ENCODE results near the gene SFT2D1. TPM values are rescaled to one million over a fixed set of nuclear protein-coding genes. Genes with fewer than 3 reads are reported as not detected.

The SFT2D1 gene
- total RNA-seq, 1 experiment from 2014 or later, result 82.4 TPM

GRCh38 chr6:166310634-166311033 lies 31.7 kb downstream of the SFT2D1 start:
- no peaks in the 10 kb centered on the region for H3K9me3 Mint-ChIP-seq (ENCODE audit: low read depth, unreplicated experiment)
- H3K4me3 Mint-ChIP-seq (ENCODE audit: low read depth, unreplicated experiment), result no peak overlapping the region
- DNase-seq, result no peak
- TF ChIP-seq CTCF (IDR thresholded peaks at IDR 0.05; ENCODE audit: unreplicated experiment), result no peak
- no TSS peak for BruUV-seq (replicated peaks)
- no peaks in the 10 kb centered on the region for H3K4me1 Mint-ChIP-seq (ENCODE audit: low read depth, unreplicated experiment)
- H3K27ac Mint-ChIP-seq (ENCODE audit: unreplicated experiment), result no peak overlapping the region
- intact Hi-C loops (cut with micrococcal nuclease; ENCODE audit: unreplicated experiment), result no loop called here
- peaks cover 26% of the 10 kb centered on the region for H3K27me3 Mint-ChIP-seq (ENCODE audit: unreplicated experiment)
- CTCF ChIA-PET, result interaction anchor here (0.5 kb wide), 1 partner anchor 73 kb away, joined by 3 read pairs; no protein-coding TSS in a partner anchor
- H3K36me3 Mint-ChIP-seq (ENCODE audit: insufficient read depth, unreplicated experiment), result no peaks in the 10 kb centered on the region

DNA sequence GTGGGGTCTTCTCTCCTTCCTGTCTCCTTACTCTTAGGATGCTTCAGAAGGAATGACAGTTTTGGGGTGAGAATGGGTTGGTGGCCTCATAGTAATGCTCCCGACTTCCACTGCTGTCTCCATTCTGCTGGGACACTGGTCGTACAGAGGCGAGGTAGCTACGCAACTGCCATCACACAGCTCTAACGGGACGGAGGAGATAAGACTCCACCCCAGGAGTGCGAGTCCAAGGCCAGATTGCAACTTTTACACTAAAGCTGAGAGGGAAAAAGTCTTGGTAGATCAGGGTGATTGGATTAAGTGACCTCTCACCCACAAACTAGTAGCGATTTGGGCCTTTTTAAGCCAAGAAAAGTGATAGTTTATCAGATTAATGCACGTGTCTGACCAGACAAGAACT lies 32.4 kb downstream of the SFT2D1 start:
- BruUV-seq (replicated peaks), result no TSS peak
- intact Hi-C loops (cut with micrococcal nuclease; ENCODE audit: unreplicated experiment), result no loop called here
- CTCF ChIA-PET, result no interaction called here
- H3K4me1 Mint-ChIP-seq (ENCODE audit: low read depth, unreplicated experiment), result no peaks in the 10 kb centered on the region
- no peak for DNase-seq
- no peak overlapping the region for H3K27ac Mint-ChIP-seq (ENCODE audit: unreplicated experiment)
- peaks cover 33% of the 10 kb centered on the region for H3K27me3 Mint-ChIP-seq (ENCODE audit: unreplicated experiment)
- H3K9me3 Mint-ChIP-seq (ENCODE audit: low read depth, unreplicated experiment), result no peaks in the 10 kb centered on the region
- no peaks in the 10 kb centered on the region for H3K36me3 Mint-ChIP-seq (ENCODE audit: insufficient read depth, unreplicated experiment)
- TF ChIP-seq CTCF (IDR thresholded peaks at IDR 0.05; ENCODE audit: unreplicated experiment), result no peak
- H3K4me3 Mint-ChIP-seq (ENCODE audit: low read depth, unreplicated experiment), result no peak overlapping the region

GRCh38 chr6:166308769-166309589 lies 33.4 kb downstream of the SFT2D1 start:
- DNase-seq, result no peak
- Mint-ChIP-seq H3K27ac (ENCODE audit: unreplicated experiment) (no peak overlapping the region), H3K4me1 (ENCODE audit: low read depth, unreplicated experiment) (no peaks in the 10 kb centered on the region), H3K27me3 (ENCODE audit: unreplicated experiment) (peaks cover 43% of the 10 kb centered on the region), H3K9me3 (ENCODE audit: low read depth, unreplicated experiment) (no peaks in the 10 kb centered on the region), H3K36me3 (ENCODE audit: insufficient read depth, unreplicated experiment) (no peaks in the 10 kb centered on the region), H3K4me3 (ENCODE audit: low read depth, unreplicated experiment) (peak overlapping the region; percentile 34)
- CTCF ChIA-PET, result no interaction called here
- intact Hi-C loops (cut with micrococcal nuclease; ENCODE audit: unreplicated experiment), result no loop called here
- no TSS peak for BruUV-seq (replicated peaks)
- no peak for TF ChIP-seq CTCF (IDR thresholded peaks at IDR 0.05; ENCODE audit: unreplicated experiment)

GRCh38 chr6:166308033-166308768 lies 34.1 kb downstream of the SFT2D1 start, which contains the start of gene PRR18:
TSS of gene PRR18 (minus strand) at chr6:166308392. CDS start at chr6:166308142, 250 bp downstream.
- Mint-ChIP-seq H3K4me1 (ENCODE audit: low read depth, unreplicated experiment) (no peaks in the 10 kb centered on the region), H3K9me3 (ENCODE audit: low read depth, unreplicated experiment) (no peaks in the 10 kb centered on the region), H3K36me3 (ENCODE audit: insufficient read depth, unreplicated experiment) (no peaks in the 10 kb centered on the region), H3K27ac (ENCODE audit: unreplicated experiment) (no peak within 1 kb of the TSS), H3K27me3 (ENCODE audit: unreplicated experiment) (peaks cover 48% of the 10 kb centered on the region), H3K4me3 (ENCODE audit: low read depth, unreplicated experiment) (peak within 1 kb of the TSS; percentile 61)
- CTCF ChIA-PET, result no interaction called here
- BruUV-seq (replicated peaks), result no TSS peak
- intact Hi-C loops (cut with micrococcal nuclease; ENCODE audit: unreplicated experiment), result no loop called here
- TF ChIP-seq CTCF (IDR thresholded peaks at IDR 0.05; ENCODE audit: unreplicated experiment), result no peak
- DNase-seq, result peak; percentile 33

Measured in Calu3 (cell line).